ENCODE measurements around the gene CFL2.

The CFL2 gene

DNA sequence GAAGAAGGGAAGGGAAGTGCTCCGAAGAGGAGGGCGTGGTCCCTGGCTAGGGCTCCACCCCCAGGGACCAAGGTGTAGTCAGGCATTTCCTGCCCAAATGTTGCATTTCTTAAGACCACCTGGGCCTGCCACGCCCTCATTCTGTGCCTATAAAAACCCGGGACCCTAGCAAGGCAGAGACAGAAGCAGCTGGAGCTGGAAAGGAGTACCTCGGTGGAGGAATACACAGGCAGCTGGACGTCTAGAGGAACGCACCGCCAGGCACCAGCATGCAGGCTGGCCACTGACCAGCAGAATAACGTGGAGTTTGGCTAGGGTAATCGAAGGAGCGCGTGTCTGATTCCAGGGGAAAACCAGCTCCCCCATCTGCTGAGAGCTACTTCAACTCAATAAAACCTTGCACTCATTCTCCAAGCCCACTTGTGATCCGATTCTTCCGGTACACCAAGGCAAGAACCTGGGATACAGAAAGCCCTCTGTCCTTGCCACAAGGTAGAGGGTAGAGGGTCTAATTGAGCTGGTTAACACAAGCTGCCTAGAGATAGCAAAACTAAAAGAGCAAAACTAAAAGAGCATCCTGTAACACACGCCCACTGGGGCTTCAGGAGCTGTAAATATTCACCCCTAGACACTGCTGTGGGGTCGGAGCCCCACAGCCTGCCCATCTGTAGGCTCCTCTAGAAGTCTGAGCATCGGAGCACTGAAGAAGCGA, 21.0 kb downstream of the CFL2 start:
- H3K4me3 ChIP-seq (ENCODE audit: low read length) = no peak overlapping the region
- no peak for TF ChIP-seq ZNF274 (IDR thresholded peaks at IDR 0.05; ENCODE audit: low read depth, low read length)

DNA sequence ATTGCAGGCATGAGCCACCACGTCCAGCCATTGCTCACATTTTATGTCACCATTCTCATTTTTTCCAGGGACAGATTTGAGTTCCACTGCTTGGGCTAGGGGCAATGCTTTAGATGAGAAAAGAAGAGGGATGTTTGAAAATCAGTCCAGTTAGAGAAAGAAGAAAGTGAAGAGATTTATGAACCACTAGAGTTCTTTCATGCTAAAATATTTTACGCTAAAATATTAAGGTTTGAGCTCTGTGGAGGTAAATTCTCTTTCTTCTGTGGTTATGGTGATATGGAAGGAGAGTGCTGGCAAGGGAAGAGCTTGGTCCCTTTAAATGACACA, 21.5 kb downstream of the CFL2 start:
- TF ChIP-seq ZNF274 (IDR thresholded peaks at IDR 0.05; ENCODE audit: low read depth, low read length) = no peak
- no peak overlapping the region for H3K4me3 ChIP-seq (ENCODE audit: low read length)

DNA sequence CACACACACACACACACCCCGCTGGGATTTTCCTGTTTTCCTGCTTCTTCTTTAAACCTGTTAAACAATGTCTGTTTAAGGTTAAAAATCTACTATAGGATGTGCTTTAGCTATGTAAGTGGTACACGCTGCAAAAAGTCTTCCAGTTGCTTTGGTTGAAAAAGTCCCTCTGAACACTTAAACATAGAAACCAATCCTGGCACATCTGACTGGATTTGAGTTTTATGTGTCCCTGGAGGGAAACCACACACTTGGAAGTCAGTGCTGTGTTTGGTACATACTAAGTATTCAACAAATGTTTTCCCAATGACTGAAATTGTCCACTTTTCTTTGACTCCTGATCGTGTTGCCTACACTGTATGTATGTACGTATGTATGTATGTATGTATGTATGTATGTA, 22.0 kb downstream of the CFL2 start:
- no peak overlapping the region for H3K4me3 ChIP-seq (ENCODE audit: low read length)
- TF ChIP-seq ZNF274 (IDR thresholded peaks at IDR 0.05; ENCODE audit: low read depth, low read length) = no peak

DNA sequence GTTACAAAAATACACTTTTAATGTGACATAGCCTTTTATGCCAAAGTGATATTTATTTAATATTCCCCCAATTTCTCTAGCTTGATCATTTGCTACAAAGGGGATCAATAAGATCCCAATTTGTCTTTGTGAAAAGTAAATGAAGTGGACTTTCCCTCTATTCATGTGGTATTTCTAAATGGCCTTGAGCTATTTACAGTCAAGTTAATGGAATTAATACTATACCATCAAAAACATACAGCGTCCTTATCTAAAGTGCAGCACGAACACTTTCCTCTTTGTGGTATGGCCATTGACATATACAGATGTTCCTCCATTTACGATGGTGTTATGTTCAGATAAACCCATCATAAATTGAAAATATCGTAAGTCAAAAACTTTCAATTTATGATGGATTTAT, 23.2 kb downstream of the CFL2 start:
- no peak for TF ChIP-seq ZNF274 (IDR thresholded peaks at IDR 0.05; ENCODE audit: low read depth, low read length)

DNA sequence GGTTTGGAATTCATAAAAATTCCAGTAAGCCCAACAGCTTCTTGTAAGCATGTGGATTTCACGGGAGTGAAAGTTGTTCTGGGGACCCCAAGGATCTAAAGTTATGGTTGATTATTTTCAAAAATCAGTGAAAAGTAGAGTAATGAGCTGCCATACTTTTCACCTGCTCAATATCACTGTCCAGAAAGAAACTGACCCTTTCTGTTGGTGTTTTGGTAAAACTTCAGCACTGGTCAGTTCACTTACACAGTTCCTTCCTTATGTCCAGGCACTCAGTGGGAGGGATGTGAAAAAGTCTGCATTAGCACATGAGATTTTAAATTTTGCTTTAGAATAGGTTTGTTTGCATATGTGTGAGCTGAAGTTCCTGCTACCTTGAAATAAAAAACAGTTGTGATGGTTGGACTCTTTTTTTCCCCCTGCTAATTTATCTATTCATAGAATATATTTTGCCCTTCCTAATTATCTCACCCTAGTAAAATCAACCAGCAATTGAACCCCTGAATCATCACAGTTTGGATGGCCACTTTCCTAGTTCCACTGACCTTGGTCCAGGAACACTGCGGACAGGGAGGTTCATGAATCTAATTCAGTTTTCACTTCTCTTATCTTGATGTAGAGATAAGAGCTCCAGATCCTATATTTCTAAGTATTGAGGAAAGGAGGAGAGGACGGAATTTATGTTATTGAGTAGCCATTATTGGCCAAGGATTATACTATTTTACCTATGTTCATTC, 25.8 kb downstream of the CFL2 start:
- TF ChIP-seq ZNF274 (IDR thresholded peaks at IDR 0.05; ENCODE audit: low read depth, low read length) = no peak
- no peak overlapping the region for H3K4me3 ChIP-seq (ENCODE audit: low read length)

More for the DNA sequence above, 23.2 kb downstream of the CFL2 start:
- no peak overlapping the region for H3K4me3 ChIP-seq (ENCODE audit: low read length)

DNA sequence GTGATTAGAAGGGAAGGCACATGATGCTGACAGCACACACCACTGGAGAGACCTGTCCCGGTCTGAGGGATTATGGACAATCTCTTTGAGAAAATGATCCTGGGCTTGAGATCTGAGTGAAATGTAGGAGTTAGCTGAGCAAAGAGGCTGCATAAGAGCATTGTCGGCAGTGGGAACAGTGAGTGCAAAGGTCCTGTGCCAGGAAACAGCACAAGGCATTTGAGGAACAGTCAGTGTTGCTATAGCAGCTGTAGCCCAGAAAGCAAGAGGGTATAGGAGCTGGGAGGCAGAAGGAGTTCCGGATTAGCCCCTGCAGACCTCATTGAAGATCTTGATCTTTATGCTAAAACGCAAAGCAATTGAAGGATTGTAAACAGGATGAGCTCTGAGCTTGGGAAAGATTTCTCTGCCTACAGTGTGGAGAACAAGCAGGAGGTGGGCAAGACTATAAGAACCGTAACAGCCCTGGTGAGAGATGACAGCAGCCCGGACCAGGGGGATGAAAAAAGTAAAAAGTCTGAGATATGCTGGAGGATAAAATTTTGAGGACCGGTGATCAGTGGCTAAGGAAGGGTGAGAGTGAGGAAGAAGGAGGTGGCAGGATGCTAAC, 28.5 kb downstream of the CFL2 start:
- H3K4me3 ChIP-seq (ENCODE audit: low read length) = no peak overlapping the region
- no peak for TF ChIP-seq ZNF274 (IDR thresholded peaks at IDR 0.05; ENCODE audit: low read depth, low read length)

DNA sequence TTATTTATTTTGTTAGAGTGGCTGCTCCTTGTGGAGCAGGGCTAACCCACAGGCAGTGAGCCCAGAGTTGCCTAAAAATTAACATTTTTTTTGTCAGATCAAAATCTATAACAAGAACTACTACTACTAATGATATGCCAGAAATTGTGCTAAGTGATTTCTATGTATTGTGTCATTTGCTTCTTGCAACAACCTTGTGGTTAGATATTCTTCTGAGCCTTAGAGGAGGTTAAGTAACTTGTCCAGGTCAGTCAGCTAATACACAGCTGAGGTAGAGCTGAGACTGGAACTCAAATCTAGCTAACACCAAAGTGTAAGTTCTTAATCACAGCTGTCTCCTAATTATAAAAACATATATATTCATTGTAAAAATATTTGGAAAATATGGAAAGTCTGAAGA, 29.8 kb downstream of the CFL2 start:
- no peak overlapping the region for H3K4me3 ChIP-seq (ENCODE audit: low read length)
- TF ChIP-seq ZNF274 (IDR thresholded peaks at IDR 0.05; ENCODE audit: low read depth, low read length) = no peak

DNA sequence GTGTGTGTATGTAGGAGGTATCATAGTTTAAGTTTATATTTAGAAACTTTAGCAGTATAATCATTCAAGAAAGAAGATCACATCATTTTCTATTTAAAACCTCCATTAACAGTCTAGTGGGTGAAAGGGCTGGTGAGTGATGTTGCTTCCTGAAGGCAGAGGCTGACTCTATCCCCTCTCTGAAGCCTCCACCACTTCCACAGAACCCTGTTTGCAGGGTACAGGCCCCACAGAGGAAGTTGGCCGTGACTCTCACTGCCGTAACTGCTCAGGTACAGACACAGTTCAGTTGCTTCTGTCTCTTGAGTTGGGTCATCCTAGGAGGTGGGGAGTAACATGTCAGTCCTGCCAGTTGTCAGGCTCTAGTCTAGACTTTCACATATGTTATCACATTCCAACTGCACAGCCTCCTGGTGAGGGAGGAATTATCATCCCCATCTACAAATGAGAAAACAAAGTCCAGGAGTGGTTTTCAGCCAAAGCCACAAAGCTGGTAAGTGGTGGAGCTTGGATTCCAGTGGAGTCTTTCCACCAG, 31.5 kb downstream of the CFL2 start:
- no peak overlapping the region for H3K4me3 ChIP-seq (ENCODE audit: low read length)
- no peak for TF ChIP-seq ZNF274 (IDR thresholded peaks at IDR 0.05; ENCODE audit: low read depth, low read length)

DNA sequence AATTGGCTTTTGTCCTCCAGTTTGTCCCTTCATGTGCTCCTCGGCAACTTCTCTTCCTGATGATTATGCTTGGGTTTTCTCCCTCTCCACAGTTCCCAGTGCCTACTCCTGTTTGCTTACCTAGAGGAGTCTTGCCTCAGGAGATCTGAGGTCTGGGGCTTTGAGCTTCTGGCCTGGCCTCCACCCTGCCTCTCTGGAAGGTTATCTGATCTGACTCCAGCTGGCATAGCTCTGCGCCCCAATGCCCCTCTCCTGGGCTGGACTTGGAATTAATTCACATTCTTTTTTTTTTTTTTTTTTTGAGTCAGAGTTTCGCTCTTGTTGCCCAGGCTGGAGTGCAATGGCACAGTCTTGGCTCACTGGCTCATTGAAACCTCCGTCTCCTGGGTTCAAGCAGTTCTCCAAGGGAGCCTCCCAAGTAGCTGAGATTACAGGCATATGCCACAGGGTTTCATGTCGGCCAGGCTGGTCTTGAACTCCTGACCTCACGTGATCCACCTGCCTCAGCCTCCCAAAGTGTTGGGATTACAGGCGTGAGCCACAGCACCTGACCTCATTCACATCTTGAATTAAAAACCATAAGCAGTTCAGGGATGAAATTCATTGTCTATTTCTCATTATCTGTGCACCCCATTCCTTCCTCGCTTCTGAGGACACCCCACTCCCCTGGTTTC, 33.5 kb downstream of the CFL2 start:
- TF ChIP-seq ZNF274 (IDR thresholded peaks at IDR 0.05; ENCODE audit: low read depth, low read length) = no peak
- H3K4me3 ChIP-seq (ENCODE audit: low read length) = no peak overlapping the region

DNA sequence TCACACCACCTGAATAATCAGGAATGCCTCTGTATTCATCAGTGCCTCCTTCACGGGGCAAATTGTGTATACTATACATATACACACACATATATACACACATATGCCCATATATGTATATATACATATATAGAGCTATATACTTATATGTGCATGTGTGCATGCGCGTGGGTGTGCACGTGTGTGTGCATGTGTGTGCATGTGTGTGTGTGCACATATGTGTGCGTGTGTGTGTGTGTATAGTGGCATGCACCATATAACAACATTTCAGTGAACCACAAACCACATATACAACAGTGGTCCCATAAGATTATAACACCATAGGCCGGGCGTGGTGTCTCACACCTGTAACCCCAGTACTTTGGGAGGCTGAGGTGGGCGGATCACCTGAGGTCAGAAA, 35.7 kb downstream of the CFL2 start:
- H3K4me3 ChIP-seq (ENCODE audit: low read length) = no peak overlapping the region
- no peak for TF ChIP-seq ZNF274 (IDR thresholded peaks at IDR 0.05; ENCODE audit: low read depth, low read length)

DNA sequence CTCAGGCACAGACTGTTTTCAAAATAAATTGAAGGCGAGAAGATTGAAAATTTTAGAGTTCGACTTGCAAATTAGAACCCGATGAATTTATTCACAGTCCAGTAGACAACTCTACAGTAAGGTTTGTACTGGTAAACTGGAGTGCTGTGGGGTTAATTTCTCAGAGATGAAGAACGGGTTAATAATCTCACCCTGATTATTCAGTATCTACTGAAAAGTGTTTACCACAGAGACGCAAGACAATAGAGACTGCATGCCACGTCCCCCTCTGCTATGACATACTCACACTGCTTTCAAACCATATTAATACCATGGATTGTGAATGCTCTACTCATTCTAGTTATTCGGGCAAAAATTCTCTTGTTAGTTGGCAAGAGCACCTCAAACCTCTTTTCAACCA, 36.1 kb downstream of the CFL2 start:
- no peak for TF ChIP-seq ZNF274 (IDR thresholded peaks at IDR 0.05; ENCODE audit: low read depth, low read length)
- H3K4me3 ChIP-seq (ENCODE audit: low read length) = no peak overlapping the region

DNA sequence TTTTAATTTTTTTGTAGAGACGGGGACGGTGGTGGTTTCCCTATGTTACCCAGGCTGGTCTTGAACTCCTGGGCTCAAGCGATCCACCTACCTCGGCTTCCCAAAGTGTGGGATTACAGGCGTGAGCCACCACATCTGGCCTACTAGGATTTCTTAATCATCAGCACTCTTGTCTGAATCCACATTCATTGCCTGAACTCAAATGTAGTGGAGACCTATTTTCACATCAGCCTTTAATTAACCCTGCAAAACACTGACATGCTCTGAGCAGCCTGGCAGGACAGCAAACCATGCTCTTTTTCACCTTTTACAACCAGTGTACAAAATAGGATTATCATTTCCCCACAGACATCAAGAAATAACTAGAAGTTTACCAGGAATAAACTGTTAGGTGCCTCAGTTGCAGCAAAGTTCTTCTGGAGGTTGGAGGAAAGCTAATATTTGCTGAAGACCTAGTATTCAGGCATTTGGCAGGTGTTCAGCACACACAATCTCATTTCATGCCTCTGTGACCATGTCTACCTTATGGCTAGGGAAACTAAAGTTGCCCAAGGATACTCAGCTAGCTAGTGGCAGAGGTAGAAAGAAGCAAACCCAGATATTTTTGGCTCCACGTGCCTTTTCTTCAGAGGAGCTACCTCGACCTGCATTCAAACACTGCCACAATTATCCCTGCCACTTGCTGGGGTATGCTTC, 37.7 kb downstream of the CFL2 start:
- H3K4me3 ChIP-seq (ENCODE audit: low read length) = no peak overlapping the region
- no peak for TF ChIP-seq ZNF274 (IDR thresholded peaks at IDR 0.05; ENCODE audit: low read depth, low read length)

DNA sequence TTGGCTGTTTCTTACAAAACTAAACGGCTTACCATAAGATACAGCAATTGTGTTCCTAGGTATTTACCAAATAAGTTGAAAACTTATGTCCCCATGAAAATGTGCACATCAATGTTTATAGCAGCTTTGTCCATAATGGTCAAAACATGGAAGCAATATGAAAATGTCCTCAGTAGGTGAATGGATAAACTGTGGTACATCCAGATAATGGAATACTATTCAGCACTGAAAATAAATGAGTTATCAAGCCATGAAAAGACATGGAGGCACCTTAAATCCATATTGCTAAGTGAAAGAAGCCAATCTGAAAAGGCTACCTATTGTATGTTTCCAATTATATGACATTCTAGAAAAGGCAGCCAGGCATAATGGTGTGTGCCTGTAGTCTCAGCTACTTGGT, 40.7 kb downstream of the CFL2 start:
- no peak overlapping the region for H3K4me3 ChIP-seq (ENCODE audit: low read length)
- TF ChIP-seq ZNF274 (IDR thresholded peaks at IDR 0.05; ENCODE audit: low read depth, low read length) = no peak

DNA sequence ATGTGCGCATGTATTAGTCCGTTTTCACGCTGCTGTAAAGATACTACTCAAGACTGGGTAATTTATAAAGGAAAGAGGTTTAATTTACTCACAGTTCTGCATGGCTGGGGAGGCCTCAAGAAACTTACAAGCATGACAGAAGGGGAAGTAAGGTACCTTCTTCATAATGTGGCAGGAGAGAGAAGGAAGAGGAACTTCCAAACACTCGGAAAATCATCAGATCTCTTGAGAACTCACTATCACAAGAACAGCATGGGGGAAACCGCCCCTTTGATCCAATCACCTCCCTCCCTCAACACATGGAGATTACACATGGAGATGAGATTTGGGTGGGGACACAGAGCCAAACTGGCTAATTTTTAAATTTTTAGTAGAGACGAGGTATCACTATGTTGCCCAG, 42.7 kb downstream of the CFL2 start:
- no peak overlapping the region for H3K4me3 ChIP-seq (ENCODE audit: low read length)
- no peak for TF ChIP-seq ZNF274 (IDR thresholded peaks at IDR 0.05; ENCODE audit: low read depth, low read length)

All from GM08714 (cell line).